CD4-positive, alpha-beta memory T cell (primary cell): ENCODE measurements around the gene CHST9. TPM values are rescaled to one million over a fixed set of nuclear protein-coding genes. Genes with fewer than 3 reads are reported as not detected.

Experiments used
- CTCF ChIA-PET: fragments of 350-600 bp; sonication (Branson Sonifier 250); formaldehyde crosslinking; loops from one replicate; lab custom pipeline; 2021; ENCODE audit warnings: inconsistent platforms; ENCODE audit not compliant: partially characterized antibody; lab: Charles Lee
- POLR2A ChIA-PET: fragments of 350-600 bp; sonication (Branson Sonifier 250); formaldehyde crosslinking; loops from one replicate; lab custom pipeline; 2021; ENCODE audit not compliant: partially characterized antibody; lab: Charles Lee
- DNase-seq, 5 donors: peaks; one replicate each; pipeline versions ENCODE4 v3.0.0 to v3.0.0-alpha.2; 2020 to 2022; ENCODE audit warnings: mixed read lengths in 1 of 5
- H3K27ac ChIP-seq: one replicate; pipeline ENCODE4 v1.7.0; 2013; ENCODE audit warnings: low read depth, low read length
- H3K27me3 ChIP-seq: 2 replicates; pipeline ENCODE4 v1.7.0; 2013; ENCODE audit warnings: mild to moderate bottlenecking, low read length, moderate library complexity; ENCODE audit not compliant: insufficient read depth
- H3K36me3 ChIP-seq: 2 replicates; pipeline ENCODE4 v1.7.0; 2013; ENCODE audit warnings: mild to moderate bottlenecking, low read length, moderate library complexity; ENCODE audit not compliant: insufficient read depth
- H3K4me1 ChIP-seq: 2 replicates; pipeline ENCODE4 v1.7.0; 2013; ENCODE audit warnings: mild to moderate bottlenecking, low read length, moderate library complexity; ENCODE audit not compliant: insufficient read depth
- H3K4me3 ChIP-seq, 2 donors: one replicate each; pipeline ENCODE4 v1.7.0; 2013; ENCODE audit warnings: low read length in 2 of 2, mild to moderate bottlenecking in 1 of 2
- H3K9me3 ChIP-seq, 2 donors: one replicate each; pipeline ENCODE4 v1.7.0; 2013; ENCODE audit warnings: low read length in 2 of 2, control low read depth in 1 of 2; ENCODE audit not compliant: control insufficient read depth in 1 of 2
- H3K27ac Mint-ChIP-seq, 7 donors: one replicate each; pipeline ENCODE4 v1.8.0; 2020 to 2021; ENCODE audit warnings: mixed read lengths in 7 of 7, mild to moderate bottlenecking in 6 of 7, inconsistent platforms in 3 of 7, moderate library complexity in 3 of 7
- H3K27me3 Mint-ChIP-seq, 2 donors: one replicate each; pipeline ENCODE4 v1.8.0; 2020 to 2021; ENCODE audit warnings: mixed read lengths in 2 of 2
- H3K36me3 Mint-ChIP-seq, 2 donors: one replicate each; pipeline ENCODE4 v1.8.0; 2020 to 2021; ENCODE audit warnings: mixed read lengths in 2 of 2, inconsistent platforms in 1 of 2, mild to moderate bottlenecking in 1 of 2
- H3K4me1 Mint-ChIP-seq, 4 donors: one replicate each; pipeline ENCODE4 v1.8.0; 2020 to 2021; ENCODE audit warnings: mixed read lengths in 4 of 4, mild to moderate bottlenecking in 1 of 4
- H3K4me3 Mint-ChIP-seq, 8 donors: one replicate each; pipeline ENCODE4 v1.8.0; 2020 to 2021; ENCODE audit warnings: mixed read lengths in 8 of 8, mild to moderate bottlenecking in 7 of 8, moderate library complexity in 6 of 8, inconsistent platforms in 3 of 8
- H3K9me3 Mint-ChIP-seq, 8 donors: one replicate each; pipeline ENCODE4 v1.8.0; 2020 to 2021; ENCODE audit warnings: mixed read lengths in 8 of 8, mild to moderate bottlenecking in 5 of 8, inconsistent platforms in 3 of 8, moderate library complexity in 1 of 8
- intact Hi-C: fragments of 100-400 bp; cut with micrococcal nuclease; formaldehyde crosslinking; loops from one replicate; pipeline ENCODE4 v1.15.1; 2023
- polyA plus RNA-seq, 2 donors: library from polyadenylated mRNA; unstranded; fragments of 300-500 nt; fragmentation: Illumina TruSeq; gene quantifications; one replicate each; pipeline ENCODE4 v1.2.3, GENCODE V29; 2021
- total RNA-seq, 2 experiments: library from RNA; stranded (reverse); gene quantifications; one replicate each; pipeline ENCODE4 v1.2.3, GENCODE V29; 2021

Gene CHST9
- total and polyA plus RNA-seq, 4 experiments from 2014 or later, result not detected

GRCh38 chr18:27061488-27062095, 123.5 kb downstream of the CHST9 start:
- no peak overlapping the region for H3K4me3 ChIP-seq
- H3K36me3 ChIP-seq, result no peaks in the 10 kb centered on the region
- ChIA-PET CTCF (no interaction called here), POLR2A (no interaction called here)
- Mint-ChIP-seq H3K4me1 (no peaks in the 10 kb centered on the region), H3K36me3 (no peaks in the 10 kb centered on the region), H3K4me3 (no peak overlapping the region), H3K27ac (no peak overlapping the region), H3K27me3 (no peaks in the 10 kb centered on the region), H3K9me3 (peaks cover 0 to 19% (median 4%) of the 10 kb centered on the region in 8 donors)
- H3K27me3 ChIP-seq, result no peaks in the 10 kb centered on the region
- H3K9me3 ChIP-seq, result no peaks in the 10 kb centered on the region
- no peaks in the 10 kb centered on the region for H3K4me1 ChIP-seq
- H3K27ac ChIP-seq, result no peak overlapping the region
- no peak for DNase-seq
- intact Hi-C loops, result no loop called here

GRCh38 chr18:27057519-27058234, 127.4 kb downstream of the CHST9 start:
- Mint-ChIP-seq H3K36me3 (no peaks in the 10 kb centered on the region), H3K9me3 (peaks cover 0 to 10% (median 5%) of the 10 kb centered on the region in 8 donors), H3K4me1 (no peaks in the 10 kb centered on the region), H3K4me3 (no peak overlapping the region), H3K27me3 (no peaks in the 10 kb centered on the region), H3K27ac (no peak overlapping the region)
- no peak overlapping the region for H3K4me3 ChIP-seq
- ChIA-PET CTCF (no interaction called here), POLR2A (no interaction called here)
- DNase-seq, result no peak
- H3K36me3 ChIP-seq, result no peaks in the 10 kb centered on the region
- H3K4me1 ChIP-seq, result no peaks in the 10 kb centered on the region
- no peaks in the 10 kb centered on the region for H3K27me3 ChIP-seq
- no peaks in the 10 kb centered on the region for H3K9me3 ChIP-seq
- H3K27ac ChIP-seq, result no peak overlapping the region
- intact Hi-C loops, result no loop called here

DNA sequence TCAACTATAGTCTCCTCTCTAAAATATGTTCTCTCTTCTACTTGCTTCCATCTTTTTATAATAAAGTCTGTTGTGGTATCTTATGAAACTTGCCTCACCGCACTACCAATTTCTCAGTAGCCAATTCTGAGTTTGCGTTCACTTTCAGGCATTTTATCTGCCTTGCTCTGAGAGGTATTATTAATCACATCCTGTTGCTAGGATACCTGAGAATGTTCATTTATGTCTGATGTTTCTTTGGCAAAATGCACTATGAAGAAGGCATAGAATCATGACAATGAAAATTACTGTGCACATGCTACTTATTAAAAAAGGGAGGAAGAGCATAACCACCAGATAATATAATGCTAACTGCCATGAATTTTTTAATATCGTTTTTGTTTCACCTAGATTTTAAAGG, 130.2 kb downstream of the CHST9 start:
- no peaks in the 10 kb centered on the region for H3K4me1 Mint-ChIP-seq
- POLR2A ChIA-PET, result no interaction called here
- H3K36me3 Mint-ChIP-seq, result no peaks in the 10 kb centered on the region
- Histone ChIP-seq H3K9me3 (no peaks in the 10 kb centered on the region), H3K4me1 (no peaks in the 10 kb centered on the region), H3K27me3 (no peaks in the 10 kb centered on the region), H3K36me3 (no peaks in the 10 kb centered on the region), H3K27ac (no peak overlapping the region), H3K4me3 (no peak overlapping the region)
- H3K27ac Mint-ChIP-seq, result no peak overlapping the region
- peaks cover 0 to 7% (median 4%) of the 10 kb centered on the region in 8 donors for H3K9me3 Mint-ChIP-seq
- H3K27me3 Mint-ChIP-seq, result no peaks in the 10 kb centered on the region
- H3K4me3 Mint-ChIP-seq, result no peak overlapping the region
- CTCF ChIA-PET, result no interaction called here
- intact Hi-C loops, result no loop called here
- no peak for DNase-seq

GRCh38 chr18:27049969-27050368, 135.1 kb downstream of the CHST9 start:
- Histone ChIP-seq H3K9me3 (no peaks in the 10 kb centered on the region), H3K27me3 (no peaks in the 10 kb centered on the region), H3K27ac (no peak overlapping the region), H3K4me1 (no peaks in the 10 kb centered on the region), H3K36me3 (no peaks in the 10 kb centered on the region), H3K4me3 (no peak overlapping the region)
- no peaks in the 10 kb centered on the region for H3K27me3 Mint-ChIP-seq
- intact Hi-C loops, result no loop called here
- ChIA-PET POLR2A (no interaction called here), CTCF (no interaction called here)
- no peak for DNase-seq
- H3K9me3 Mint-ChIP-seq, result peaks cover 2 to 19% (median 9%) of the 10 kb centered on the region in 8 donors
- no peaks in the 10 kb centered on the region for H3K36me3 Mint-ChIP-seq
- no peak overlapping the region for H3K27ac Mint-ChIP-seq
- H3K4me1 Mint-ChIP-seq, result no peaks in the 10 kb centered on the region
- H3K4me3 Mint-ChIP-seq, result no peak overlapping the region

GRCh38 chr18:27045342-27045741, 139.8 kb downstream of the CHST9 start:
- Mint-ChIP-seq H3K4me1 (no peaks in the 10 kb centered on the region), H3K36me3 (no peaks in the 10 kb centered on the region), H3K27me3 (peaks cover 0 to 1% of the 10 kb centered on the region in 2 donors), H3K9me3 (peaks cover 0 to 17% (median 7%) of the 10 kb centered on the region in 8 donors), H3K27ac (no peak overlapping the region), H3K4me3 (no peak overlapping the region)
- no peaks in the 10 kb centered on the region for H3K27me3 ChIP-seq
- POLR2A ChIA-PET, result no interaction called here
- CTCF ChIA-PET, result no interaction called here
- no peak overlapping the region for H3K27ac ChIP-seq
- H3K4me1 ChIP-seq, result no peaks in the 10 kb centered on the region
- intact Hi-C loops, result no loop called here
- no peak overlapping the region for H3K4me3 ChIP-seq
- DNase-seq, result no peak
- H3K36me3 ChIP-seq, result no peaks in the 10 kb centered on the region
- H3K9me3 ChIP-seq, result no peaks in the 10 kb centered on the region

GRCh38 chr18:27042177-27042576, 142.9 kb downstream of the CHST9 start:
- H3K4me1 ChIP-seq, result no peaks in the 10 kb centered on the region
- no peaks in the 10 kb centered on the region for H3K36me3 ChIP-seq
- POLR2A ChIA-PET, result no interaction called here
- DNase-seq, result no peak
- peaks cover 0 to 1% of the 10 kb centered on the region in 2 donors for H3K27me3 Mint-ChIP-seq
- H3K27me3 ChIP-seq, result no peaks in the 10 kb centered on the region
- H3K9me3 Mint-ChIP-seq, result peaks cover 0 to 7% (median under 1%) of the 10 kb centered on the region in 8 donors
- H3K27ac ChIP-seq, result no peak overlapping the region
- intact Hi-C loops, result no loop called here
- CTCF ChIA-PET, result no interaction called here
- H3K9me3 ChIP-seq, result no peaks in the 10 kb centered on the region
- H3K27ac Mint-ChIP-seq, result no peak overlapping the region
- H3K4me3 ChIP-seq, result no peak overlapping the region
- H3K4me1 Mint-ChIP-seq, result no peaks in the 10 kb centered on the region
- H3K36me3 Mint-ChIP-seq, result no peaks in the 10 kb centered on the region
- no peak overlapping the region for H3K4me3 Mint-ChIP-seq

DNA sequence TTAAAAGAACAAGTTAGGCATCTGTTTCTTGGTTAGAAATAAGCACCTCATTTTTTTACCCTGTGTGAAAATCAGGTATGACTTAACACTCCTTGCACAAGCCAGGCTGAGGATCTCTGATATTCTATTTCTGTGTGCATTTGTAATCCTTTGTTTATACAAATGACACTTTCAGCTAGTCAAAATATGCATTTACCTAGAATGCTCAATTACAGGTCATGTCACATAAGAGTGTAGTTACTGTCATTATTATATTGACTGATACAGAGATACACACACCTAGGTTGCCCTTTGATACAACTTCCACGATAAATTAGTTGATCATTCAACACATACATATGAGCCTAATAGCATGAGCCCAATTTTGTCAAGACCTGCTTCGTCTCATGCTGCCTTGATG, 144.3 kb downstream of the CHST9 start:
- H3K9me3 Mint-ChIP-seq, result peaks cover 0 to 8% (median 4%) of the 10 kb centered on the region in 8 donors
- Histone ChIP-seq H3K36me3 (no peaks in the 10 kb centered on the region), H3K27me3 (no peaks in the 10 kb centered on the region), H3K4me3 (no peak overlapping the region), H3K27ac (no peak overlapping the region), H3K9me3 (no peaks in the 10 kb centered on the region), H3K4me1 (no peaks in the 10 kb centered on the region)
- ChIA-PET POLR2A (no interaction called here), CTCF (interaction anchor here (0.6 kb wide), 1 partner anchor 177 kb away, joined by 5 read pairs; no protein-coding TSS in a partner anchor)
- H3K4me1 Mint-ChIP-seq, result no peaks in the 10 kb centered on the region
- no peak overlapping the region for H3K4me3 Mint-ChIP-seq
- no peak for DNase-seq
- intact Hi-C loops, result no loop called here
- peaks cover 0 to 1% of the 10 kb centered on the region in 2 donors for H3K27me3 Mint-ChIP-seq
- H3K27ac Mint-ChIP-seq, result no peak overlapping the region
- H3K36me3 Mint-ChIP-seq, result no peaks in the 10 kb centered on the region
